SW480 (cell line): ENCODE results near the gene TRABD2B.

Experiments used
- DNase-seq: peaks from one replicate; pipeline ENCODE4 v3.0.0-alpha.2; 2016; ENCODE audit warnings: low spot score

The TRABD2B gene

DNA sequence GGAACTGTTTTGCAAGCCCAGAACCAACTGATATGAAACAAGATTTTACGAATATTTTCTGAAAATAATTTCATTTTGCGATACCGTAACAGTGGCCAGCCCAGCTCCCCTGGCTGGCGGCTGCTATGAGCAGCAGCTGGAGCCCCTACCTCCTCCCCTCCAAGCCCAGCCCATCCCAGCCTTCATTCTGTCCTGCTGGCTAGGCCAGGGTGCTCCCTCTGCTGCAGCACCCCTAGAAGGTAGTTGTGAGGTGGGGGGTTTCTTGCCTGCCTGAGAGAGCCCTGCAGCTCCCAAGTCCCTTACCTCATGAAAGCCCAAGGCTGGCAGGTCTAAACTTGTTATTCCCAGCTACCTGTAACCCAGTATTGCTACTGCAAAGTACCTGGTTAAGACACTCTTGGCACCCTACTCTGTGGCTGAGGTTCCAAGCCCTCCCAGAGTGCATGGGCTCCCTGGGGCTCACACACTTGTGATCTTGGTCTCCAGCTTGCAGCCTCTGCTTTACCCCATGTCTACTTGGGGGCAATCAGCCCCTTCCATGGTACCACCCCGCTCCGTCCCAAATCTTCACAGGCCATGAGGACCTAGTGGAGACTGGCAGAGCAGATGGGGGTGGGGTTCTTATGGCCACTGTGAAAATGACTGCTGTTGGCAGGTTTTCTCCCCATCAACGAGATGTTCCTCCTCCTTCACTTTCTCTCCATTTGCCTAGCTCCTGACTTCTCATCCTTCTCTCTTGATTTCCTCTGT, 239.8 kb downstream of the TRABD2B start:
- DNase-seq, result no peak

GRCh38 chr1:47756411-47756810, 240.8 kb downstream of the TRABD2B start:
- DNase-seq, result no peak

DNA sequence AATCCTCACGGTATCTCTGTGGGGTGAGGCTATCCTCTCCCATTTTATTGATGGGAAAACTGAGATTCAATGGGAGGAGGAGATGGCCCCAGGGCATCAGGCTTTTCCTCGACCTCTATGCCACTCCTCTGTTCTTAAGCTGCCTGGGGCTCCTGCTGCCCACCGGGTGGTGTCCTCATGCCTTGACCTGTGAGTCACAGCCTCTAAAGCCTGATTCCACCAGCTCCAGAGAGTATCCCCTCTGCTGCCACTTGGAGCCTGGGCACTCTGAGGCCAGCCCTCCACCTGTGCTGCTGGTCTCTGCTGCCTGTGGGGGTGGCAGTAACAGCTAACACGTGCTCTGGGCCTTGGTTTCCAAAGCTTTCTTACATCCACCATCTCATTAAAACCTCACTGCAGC, 241.2 kb downstream of the TRABD2B start:
- no peak for DNase-seq

- peak; percentile 12 for DNase-seq
These were observed 241.8 kb downstream of the TRABD2B start for GRCh38 chr1:47755101-47755990.

DNA sequence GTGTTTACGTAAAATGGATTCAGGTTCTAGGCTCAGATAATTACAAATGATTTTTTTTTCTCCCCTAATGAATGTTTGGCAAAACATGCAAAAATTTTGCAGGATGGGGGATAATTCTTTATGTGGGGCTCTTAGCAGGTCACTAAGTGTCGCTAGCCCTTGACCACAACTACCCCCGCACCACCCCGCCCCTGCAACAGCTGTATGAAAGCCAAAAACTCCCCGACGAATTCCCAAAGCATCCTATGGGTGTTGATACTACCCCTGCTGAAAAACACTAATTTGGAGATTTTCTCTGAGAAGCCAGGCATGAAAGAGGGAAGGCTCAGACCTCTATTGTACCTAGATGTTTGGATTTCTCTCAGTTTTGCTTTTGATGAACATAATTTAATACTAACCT, 243.0 kb downstream of the TRABD2B start:
- no peak for DNase-seq

- DNase-seq, result no peak
These were observed 243.4 kb downstream of the TRABD2B start for GRCh38 chr1:47753808-47754207.

- DNase-seq, result no peak
These were observed 244.6 kb downstream of the TRABD2B start for GRCh38 chr1:47752559-47752958.

DNA sequence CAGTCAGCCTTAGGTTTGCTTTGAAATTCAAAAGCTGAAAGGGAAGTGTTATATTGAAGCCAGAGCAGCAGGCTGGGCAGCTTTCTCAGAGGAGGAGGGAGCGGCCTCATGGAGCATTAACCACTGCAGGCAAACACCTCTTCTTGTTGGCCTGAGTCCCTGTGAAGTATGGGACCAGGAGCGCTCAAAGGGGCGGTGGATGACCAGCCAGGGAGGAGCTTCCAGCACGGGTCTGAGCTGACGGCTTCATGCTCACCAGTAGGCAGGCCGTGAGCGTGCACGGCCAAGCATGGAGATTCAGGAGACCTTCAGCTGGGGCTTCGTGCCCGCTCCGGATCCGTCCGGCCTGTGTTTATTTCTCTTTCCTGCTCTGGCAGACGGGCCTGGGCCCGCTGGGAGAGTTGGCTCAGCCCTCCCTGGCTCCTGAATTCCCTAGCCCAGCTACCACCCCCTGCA, 245.2 kb downstream of the TRABD2B start:
- no peak for DNase-seq

DNA sequence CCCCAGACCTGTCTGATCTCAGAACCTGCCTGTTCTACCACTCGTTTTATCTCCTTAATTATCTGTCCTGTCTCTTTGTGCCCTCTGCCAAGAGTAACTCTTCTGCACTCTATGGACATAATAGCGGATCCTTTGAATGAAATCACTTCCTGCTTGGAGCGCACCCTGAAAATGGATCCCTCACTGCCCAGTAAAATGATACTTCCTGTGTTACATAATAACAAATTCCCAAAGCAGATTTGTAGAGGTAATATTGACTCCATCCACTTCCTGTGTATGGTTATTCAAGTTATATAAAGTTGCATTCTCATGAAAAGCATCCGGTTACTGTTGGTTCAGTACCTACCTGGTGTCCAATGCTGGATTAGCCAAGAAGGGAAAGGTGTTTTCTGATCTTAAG, 246.0 kb downstream of the TRABD2B start:
- DNase-seq, result no peak

- DNase-seq, result no peak
These were observed 251.2 kb downstream of the TRABD2B start for GRCh38 chr1:47745715-47746609.

DNA sequence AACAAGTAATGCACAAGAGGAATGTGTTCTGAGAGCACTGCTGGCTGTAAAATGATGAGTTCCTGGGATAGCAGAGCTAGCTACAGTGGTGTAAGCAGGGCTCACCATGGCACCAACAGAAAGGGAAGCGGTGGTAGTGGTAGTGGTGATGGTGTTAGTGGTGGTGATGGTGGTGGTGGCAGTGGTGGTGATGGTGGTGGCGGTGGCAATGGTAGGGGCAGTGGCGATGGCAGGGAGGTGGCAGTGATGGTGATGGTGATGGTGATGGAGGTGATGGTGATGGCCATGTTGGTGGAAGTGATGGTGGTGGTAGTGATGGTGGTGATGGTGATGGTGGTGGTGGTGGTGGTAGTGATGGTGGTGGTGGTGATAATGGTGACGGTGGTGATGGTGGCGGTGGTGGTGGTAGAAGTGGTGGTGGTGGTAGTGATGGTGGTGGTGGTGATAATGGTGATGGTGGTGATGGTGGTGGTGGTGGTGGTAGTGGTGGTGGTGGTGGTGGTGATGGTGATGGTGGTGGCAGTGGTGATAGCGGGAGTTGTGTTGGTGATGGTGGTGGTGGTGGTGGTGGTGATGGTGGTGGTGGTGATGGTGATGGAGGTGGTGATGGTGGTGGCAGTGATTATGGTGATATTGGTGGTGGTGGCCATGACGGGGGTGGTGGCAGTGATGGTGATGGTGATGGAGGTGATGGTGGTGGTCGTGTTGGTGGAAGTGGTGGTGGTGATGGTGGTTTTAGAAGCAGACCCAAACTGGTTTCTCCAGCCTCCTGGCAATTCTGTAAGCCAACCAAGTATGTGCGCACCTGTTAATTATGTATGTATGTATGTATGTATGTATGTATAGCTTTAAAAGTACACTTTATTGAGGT, 254.1 kb downstream of the TRABD2B start:
- no peak for DNase-seq

DNA sequence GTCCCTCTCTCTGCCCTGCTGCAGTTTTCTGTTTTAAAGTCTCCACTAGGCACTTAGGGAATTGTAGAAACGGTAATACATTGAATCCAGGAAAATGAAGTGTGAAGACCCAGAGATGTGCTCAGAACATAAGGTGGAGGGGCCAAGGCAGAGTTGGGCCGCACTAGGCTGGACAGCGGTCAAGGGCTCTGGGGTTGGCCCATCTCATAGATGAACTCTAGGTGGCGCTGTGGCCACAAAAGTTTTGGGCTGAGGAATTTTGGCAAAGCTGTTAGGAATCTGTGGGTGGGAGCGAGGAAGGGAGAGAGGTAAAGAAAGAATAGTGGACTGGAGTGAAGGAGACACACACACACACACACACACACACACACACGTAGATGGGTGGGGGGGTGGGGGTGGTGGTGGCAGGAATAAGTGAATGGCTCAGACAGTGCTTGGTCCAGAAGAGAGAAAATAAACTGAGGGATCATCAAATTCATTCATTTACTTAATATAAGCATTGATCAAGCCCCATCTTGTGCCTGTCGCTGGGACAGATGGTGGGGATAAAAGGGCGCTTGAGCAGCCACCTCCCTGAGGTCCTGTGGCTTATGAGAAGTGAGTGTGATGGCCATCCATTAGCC, 258.5 kb downstream of the TRABD2B start:
- peak; percentile 26 for DNase-seq

- no peak for DNase-seq
These were observed 264.7 kb downstream of the TRABD2B start for GRCh38 chr1:47732489-47732888.

DNA sequence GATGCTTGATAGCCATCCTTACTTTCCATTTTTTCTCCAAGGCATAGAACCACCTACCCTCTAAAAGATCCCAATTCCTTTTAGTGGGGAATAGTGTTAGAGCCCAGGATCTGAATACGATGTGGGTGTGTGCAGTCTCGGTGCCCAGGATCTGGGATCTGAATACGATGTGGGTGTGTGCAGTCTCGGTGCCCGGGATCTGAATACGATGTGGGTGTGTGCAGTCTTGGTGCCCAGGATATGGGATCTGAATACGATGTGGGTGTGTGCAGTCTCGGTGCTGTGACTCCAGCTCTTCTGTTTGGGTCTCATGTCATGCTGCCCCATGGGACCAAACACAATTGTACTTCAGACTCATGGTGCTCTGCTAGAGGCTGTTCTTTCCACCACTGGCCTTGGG, 265.5 kb downstream of the TRABD2B start:
- DNase-seq, result no peak

GRCh38 chr1:47729685-47730084, 267.5 kb downstream of the TRABD2B start:
- no peak for DNase-seq

DNA sequence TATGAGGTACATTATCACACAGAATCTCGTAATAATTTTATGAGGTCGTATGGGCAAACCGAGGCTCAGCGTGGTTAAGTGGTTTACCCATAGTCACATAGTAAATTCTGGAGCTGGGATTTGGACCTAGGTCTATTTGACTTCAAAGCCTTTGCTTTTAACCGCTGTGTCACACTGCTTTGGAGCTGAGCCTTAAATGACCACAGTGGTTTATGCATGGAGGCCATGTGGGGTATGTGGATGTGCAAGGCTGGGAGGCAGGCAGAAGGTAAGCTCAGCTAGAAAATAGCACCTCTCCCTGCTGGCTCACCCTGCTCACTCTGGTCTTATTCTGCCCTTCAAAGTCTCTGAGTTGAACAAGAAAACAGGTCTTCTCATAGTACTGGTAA, 269.5 kb downstream of the TRABD2B start:
- DNase-seq, result peak; percentile 74

- no peak for DNase-seq
These were observed 270.0 kb downstream of the TRABD2B start for GRCh38 chr1:47727051-47727696.

- DNase-seq, result peak; percentile 75
These were observed 271.0 kb downstream of the TRABD2B start for GRCh38 chr1:47725992-47726855.

GRCh38 chr1:47725511-47725991, 271.6 kb downstream of the TRABD2B start:
- DNase-seq, result no peak
